Measurements from ENCODE around the gene MRC2.

MRC2 gene

DNA sequence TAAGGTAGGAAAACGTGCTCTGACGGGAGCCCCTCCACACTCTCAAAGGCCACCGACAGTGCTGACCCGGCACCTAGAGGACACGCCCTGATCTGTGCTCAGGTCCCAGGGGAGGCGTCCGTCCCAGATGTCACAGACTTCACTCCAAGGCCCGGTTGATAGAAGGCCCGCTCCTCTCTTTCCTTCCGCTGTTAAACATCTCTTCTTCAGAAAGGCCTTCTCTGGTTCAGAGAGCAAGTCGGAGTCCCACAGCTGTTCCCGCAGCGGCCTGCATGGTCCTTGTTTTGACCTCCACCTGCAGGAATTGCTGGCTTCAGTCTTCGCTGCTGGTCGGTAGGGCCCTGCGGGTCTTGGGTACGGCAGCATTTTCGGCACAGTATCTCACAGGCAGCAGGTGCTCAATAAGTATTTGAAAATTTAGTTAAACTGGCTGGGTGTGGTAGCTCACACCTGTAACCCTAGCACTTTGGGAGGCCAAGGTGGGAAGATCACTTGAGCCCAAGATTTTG is 88.5 kb downstream of the MRC2 start:
- H3K4me3 ChIP-seq (ENCODE audit: low read depth, low read length): no peak overlapping the region

DNA sequence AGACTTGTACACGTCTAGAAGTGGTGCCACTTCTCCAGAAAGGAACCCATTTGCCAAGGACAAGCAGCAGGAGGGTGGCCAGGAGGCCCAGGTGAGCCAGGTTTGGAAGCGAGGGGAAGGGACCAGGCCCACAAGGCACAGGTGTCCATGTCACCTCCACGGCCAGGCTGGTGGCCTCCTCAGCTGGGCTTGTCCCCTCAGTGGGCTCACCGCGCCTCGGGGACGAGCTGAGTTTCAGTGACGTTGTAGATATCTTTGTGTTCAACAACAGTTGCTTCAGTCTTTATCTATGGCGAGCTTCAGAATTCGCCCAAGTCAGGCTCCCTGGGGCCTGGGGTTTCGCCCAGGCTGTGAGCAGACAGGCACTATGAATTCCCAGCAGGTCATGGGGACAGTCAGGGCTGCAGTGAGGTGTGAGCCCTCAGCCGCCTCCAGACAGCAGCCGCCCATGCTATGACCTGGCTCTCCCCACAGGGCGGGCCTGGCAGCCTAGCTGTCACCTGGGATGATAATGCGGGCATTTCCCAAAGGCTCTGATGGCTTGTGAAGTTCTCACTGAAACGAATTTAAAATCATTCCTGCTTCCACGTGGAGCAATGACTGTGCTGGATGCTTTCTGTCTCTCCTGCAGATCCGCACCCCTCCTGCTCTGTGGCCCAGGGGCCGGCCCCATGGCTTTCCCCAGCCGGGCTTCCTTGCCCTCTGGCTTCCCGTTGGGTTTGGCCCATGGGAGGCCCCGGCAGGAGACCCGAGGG is 89.5 kb downstream of the MRC2 start:
- no peak overlapping the region for H3K4me3 ChIP-seq (ENCODE audit: low read depth, low read length)

DNA sequence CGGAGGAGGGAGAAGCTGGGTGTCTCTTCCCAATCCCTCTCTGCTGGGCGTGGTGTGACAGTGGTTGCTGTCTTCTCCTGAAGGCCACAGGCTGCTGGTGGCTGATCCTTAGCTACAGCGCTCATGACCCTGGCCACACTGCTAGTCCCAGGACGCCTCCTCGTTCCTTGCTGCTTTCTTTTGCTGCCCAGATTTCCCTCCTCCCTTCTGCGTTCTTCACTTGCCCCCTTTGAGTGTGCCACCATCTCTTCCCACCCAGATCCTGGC is 90.1 kb downstream of the MRC2 start:
- H3K4me3 ChIP-seq (ENCODE audit: low read depth, low read length): no peak overlapping the region

DNA sequence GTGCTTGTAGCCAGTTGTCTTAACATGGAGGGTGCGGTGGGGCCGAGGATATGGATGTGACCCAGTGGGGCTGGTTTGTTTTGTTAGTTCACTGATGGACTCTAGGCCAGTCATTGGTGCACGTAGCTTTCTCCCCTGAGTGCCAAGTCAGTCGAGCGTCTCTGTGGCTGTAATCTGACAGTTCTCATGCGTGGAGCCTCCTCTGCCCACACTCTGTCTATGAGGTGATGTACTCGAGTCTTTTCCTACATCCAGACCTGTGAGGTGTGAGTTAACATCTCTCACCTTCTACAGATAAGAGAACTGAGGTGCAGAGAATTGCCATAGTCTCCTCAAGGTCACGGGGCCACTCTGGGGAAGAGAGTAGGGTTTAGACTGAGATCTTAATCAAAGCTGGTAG is 90.4 kb downstream of the MRC2 start:
- no peak overlapping the region for H3K4me3 ChIP-seq (ENCODE audit: low read depth, low read length)

DNA sequence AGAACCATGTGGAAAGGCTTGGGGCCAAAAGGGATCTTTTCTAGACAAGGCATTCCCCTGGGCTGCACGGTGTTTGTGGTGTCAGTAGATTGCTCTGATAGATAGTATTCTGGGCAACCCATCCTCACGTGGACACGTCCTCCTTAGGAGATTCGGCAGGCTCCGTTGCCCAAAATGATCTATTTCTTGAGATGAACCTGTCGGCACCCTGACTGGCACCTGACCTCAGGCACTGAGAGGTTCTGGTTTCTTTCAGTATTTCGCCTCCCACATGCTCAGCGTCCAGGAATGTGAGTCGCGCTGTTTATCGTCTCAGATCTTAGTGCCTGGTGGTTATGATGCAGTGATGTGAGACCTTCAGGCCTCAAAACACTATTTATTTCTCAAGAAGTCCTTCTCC is 91.0 kb downstream of the MRC2 start:
- H3K4me3 ChIP-seq (ENCODE audit: low read depth, low read length): no peak overlapping the region

DNA sequence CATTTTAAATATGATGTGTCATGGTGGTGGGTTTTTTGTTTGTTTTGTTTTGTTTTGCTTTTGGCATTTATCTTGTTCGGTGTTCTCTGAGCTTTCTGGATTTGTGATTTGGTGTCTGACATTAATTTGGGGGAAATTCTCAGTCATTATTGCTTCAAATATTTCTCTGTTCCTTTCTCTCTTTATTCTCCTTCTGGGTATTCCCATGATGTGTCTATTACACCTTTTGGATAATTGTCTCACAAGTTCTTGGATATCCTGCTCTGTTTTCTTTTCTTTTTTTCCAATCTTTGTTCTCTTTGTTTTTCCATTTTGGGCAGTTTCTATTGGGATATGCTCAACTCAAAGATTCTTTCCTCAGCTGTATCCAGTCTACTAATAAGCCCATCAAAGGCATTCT is 92.1 kb downstream of the MRC2 start:
- H3K4me3 ChIP-seq (ENCODE audit: low read depth, low read length): no peak overlapping the region

DNA sequence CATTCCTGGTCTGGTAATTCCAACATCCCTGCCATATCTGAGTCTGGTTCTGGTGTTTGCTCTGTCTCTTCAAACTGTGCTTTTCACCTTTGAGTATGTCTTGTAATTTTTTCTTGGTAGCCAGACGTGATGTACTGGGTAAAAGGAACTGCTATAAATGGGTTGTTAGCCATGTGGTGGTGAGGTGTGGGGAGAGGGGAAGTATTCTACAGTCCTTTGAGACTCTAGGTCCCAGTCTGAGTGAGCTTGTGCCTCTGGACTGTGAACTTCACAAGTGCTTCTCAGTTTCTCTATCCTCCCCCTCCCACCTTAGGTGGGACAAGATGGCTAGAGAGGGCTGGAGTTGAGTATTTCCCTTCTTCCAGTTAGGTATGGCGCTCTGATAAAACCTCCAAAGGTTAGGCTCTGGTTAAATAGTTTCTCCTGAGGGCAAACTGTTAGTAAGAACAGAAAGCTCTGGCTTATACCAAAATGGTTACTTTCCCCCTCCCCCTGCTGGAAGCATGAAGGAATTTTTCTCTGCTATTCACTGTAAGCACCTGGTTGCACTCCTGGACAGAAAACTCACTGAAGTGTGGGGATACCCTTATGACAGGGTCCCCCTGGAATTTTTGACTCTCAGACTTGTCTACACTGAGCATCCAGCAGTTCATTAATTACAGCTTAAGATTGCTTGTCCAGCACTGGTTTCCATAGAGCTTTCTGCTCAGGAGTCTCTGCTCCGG is 92.8 kb downstream of the MRC2 start:
- no peak overlapping the region for H3K4me3 ChIP-seq (ENCODE audit: low read depth, low read length)

DNA sequence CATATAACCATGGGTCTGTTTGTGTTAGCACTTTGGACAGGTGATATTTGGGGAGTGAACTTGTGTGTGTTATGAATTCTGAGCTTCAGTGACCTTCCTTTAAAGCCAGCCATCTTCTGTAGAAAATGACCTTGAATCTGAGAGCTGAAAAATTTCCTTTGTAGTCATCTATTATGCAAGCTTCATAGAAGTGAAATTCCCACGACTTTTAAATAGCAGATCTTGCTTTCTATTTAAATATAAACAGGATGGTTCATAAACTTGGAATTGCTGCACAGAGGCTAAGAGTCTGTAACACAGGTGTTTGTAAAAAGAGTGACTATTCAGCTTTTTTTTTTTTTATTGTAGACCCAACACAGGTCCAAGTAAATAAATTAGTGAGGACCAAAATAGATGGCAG is 95.2 kb downstream of the MRC2 start:
- H3K4me3 ChIP-seq (ENCODE audit: low read depth, low read length): no peak overlapping the region

DNA sequence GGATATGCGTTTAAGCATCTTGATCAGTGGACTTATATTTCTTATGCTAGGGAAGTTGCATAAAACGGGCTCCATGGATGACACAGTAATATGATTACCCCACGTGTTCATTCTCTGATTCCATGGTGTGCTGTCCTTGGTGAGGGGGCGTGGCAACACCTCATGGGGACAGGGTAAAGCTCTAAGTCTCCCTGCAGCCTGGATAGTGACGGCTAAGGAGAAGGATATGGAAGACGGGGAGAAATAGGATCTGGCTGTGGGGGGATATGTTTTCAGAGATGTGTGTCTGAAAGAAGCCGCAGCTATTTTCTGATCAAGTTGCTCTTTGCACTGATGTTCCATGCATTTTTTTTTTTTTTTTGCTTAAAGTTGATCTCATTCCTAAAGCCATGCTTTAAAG is 96.4 kb downstream of the MRC2 start:
- no peak overlapping the region for H3K4me3 ChIP-seq (ENCODE audit: low read depth, low read length)

DNA sequence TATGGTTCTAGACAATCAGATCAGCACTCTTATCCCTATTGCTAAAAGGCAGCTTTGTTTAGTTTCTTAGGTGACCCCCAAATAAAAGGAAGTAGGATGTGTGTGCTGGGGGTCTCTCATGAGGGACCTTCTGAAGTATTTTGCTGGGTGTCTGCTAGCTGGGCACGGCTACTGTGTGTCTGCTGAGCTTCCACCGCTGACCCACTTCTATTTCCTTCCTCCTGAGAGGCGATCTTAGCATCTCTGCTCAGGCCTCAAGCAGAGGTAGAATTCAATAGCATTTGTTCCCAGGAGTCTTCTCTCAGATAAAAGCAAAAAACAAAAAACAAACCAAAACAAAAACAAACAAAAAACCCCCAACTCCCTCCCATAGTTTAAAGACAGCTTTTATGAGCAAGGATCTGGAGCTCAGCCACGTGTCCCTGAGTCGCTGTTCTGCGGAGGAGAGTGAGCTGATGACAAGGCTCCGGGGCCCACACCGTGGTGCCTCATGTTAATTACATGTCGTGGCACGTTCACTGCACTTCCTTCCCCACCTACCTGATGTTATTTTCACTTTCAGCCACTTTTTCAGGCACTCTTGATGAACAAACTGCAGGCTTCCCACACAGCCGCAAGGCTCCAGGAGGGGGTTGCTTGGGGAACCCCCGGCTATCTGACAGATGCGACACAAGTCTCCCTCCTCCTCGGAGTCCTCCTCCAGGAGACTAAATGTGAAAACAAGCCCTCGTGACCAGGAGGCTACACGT is 97.1 kb downstream of the MRC2 start:
- H3K4me3 ChIP-seq (ENCODE audit: low read depth, low read length): no peak overlapping the region

DNA sequence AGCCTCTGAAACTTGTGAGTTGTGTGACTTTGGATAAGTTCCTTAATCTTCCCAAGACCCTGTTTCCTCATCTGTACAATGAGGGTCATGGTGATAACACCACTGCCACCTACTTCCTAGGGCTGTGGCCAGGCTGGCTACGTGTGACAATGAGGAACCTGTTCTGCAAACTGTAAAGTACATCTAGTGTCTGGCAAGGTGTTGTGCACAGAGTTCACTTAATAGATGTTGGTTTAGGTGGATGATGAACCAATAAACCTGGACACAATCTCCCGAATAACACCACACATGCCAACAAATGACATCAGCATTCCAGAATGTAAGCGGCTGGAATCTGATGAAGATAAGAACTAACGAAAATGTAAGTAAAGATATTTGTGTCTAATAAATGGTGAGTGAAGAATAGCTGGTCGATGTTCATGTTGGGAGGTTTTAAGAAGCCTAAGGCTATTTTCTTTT is 98.3 kb downstream of the MRC2 start:
- no peak overlapping the region for H3K4me3 ChIP-seq (ENCODE audit: low read depth, low read length)

DNA sequence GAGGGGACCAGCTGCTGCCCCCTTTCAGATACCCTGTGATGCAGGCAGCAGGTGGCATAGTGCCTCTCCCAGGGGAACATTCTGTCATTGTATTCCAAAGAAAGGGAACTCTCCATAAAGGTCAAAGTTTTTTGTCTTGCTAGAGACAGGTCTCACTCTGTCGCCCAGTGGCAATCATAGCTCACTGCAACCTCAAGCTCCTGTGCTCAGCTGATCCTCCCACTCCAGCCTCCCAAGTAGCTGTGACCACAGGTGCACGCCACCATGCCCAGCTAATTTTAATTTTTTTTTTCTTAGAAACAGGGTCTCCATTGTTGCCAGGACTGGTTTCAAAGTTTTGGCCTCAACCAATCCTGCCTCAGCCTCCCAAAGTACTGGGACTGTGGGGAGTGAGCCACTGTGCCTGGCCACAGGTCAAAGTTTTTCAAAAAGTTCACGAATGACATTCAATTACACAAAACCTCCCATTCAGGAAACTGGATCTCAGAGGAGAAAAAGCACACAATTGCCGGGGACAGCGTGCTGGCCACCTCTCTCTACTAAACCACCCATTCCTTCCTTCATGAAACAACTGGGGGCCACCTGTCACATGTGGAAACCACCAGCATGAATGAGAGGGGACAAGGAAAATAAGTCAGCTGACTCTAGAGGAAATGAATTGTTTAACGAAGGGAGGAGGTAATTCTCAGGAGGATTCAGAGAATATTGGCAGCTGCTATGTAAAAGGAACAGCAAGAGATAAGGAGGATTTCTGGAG is 100.6 kb downstream of the MRC2 start:
- no peak overlapping the region for H3K4me3 ChIP-seq (ENCODE audit: low read depth, low read length)

DNA sequence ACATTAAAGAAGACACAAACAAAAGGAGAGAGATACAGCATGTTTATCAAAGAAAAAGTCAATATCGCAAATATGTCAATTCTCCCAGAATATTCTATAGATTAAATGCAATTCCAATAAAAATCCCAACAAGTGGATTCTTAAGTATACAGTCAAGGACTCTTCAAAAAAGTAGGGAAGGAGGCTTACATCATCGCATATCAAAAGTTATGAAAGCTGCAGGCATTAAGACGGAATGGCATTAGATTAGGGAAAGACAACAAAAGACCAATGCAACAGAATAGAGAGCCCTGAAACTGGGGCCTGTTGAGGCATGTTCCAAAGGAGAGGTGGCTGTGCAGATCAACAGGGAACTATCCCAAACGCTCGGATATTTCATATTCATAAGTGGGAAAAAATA is 104.7 kb downstream of the MRC2 start:
- no peak overlapping the region for H3K4me3 ChIP-seq (ENCODE audit: low read depth, low read length)

DNA sequence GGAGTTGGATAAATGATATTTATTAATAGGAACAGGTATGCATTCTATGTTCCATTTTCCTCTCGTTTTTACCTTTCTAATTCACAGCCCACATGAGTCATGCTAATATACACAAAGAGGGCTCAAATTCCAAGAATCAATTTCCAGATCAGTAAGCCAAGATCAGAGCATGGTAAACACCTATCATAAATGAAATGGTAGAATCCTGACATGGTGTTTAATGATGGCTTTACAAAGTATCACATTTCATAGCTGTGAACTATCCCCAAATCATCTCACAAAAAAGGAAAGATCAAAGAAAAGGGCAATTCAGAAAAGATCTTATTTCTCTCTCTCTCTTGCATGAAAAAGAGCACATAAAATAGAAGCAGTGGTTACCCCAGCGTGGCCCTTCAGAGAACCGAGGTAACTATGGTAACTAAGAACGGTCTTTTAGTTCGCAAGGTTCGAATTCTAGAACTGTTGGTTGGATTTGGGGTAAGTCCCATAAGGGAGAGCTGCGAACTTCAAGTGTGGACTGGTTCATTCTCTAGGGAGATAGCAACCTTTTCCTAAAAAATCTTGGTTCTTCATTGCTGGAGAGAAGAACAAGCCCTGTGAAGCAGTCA is 107.7 kb downstream of the MRC2 start:
- H3K4me3 ChIP-seq (ENCODE audit: low read depth, low read length): no peak overlapping the region

DNA sequence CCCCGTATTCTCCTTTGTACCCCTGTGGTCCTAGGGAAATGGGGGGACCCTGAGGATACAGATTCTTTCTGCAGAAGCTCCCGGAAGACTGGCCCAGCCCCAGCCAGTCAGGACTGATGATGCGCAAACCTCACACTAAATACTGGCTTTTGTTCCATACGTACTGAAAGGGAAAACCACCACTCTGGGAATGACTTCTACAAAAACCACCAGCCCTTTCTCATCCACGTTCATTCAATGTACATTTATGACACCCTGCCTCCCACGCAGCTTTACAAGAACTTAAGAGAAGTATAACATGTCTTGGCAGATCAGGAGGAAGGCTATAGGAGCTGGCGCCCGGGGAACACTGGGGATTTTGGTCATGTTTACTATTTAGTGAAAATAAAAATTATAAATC is 110.0 kb downstream of the MRC2 start:
- H3K4me3 ChIP-seq (ENCODE audit: low read depth, low read length): no peak overlapping the region

DNA sequence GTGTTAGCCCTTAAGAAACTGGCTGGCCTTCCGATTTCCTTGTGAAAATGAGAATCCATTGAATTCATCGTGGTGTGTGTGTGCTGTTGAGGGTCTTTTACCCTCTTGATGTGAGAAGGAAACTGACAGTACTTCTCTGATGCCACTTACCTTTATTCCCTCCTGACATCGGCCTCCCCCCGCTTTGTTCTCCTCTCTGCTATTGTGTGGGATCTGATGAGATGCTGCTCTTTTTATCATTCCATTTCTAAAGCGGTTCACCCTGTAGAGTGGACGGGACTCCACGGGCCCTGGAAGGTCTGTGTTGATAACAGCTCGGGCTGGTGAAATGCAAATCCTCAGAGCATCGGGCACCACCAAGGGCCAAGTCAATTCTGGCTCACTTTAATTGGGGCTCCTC is 110.8 kb downstream of the MRC2 start:
- H3K4me3 ChIP-seq (ENCODE audit: low read depth, low read length): no peak overlapping the region

DNA sequence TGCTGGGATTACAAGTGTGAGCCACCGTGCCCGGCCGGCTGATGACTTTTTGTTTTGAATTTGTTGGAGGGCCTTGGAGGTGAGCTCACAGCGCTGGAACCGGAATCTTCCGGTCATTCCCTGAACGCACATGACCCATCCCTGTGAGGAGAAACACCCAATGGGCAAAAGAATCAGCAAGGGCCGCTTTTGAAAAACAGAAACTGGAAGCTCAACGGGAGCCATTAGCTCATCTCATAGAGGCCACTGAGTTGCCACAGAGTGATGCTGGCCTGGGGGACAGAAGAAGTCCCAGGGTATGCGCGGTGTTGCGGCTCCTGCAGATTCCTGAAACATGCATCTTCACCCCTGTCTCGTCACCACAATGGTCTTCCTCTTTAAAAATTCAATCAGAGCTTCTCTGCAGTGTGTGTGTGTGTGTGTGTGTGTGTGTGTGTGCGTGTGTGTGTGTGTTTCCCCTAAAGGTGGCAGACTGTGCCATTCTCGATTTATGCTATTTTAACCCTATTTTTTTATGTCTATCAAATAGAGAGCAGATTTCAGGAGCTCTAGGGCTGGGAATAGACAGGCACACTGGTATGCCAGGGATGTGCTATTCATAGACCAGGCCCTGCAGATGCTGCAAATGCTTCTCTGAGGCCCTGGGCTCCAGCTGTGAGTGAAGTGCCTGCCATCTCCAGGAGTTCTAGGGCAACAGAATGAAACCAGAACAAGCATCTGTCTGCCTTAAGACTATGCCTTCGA is 112.3 kb downstream of the MRC2 start:
- no peak overlapping the region for H3K4me3 ChIP-seq (ENCODE audit: low read depth, low read length)

DNA sequence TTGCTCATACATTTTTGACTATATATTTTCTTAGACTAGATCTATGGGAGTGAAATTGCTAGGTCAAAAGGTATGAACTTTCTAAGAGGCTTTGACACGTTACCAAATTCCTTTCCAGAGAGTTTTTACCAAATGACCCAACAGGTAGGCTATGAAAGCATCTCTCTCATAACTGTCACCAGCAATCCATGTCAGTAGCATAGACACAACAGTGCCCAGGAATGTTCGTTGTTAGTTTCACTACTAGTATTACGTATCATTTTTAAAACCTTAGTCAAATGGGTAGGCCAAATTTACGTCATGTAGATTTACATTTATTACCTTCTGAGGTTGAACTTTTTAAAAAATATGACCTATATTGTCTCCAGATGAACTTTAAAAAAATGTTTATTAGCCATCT is 113.8 kb downstream of the MRC2 start:
- H3K4me3 ChIP-seq (ENCODE audit: low read depth, low read length): no peak overlapping the region
